ENCODE results near the gene TEX36.
"Not testable (repeated sequence)": the region's sequence is repeated elsewhere in the genome, so short reads cannot be mapped to it uniquely, and the experiment has no call there.

Gene TEX36

GRCh38 chr10:125692196-125692595 is 9.2 kb upstream of the TEX36 start:
- DNase-seq (ENCODE audit: low spot score) = no peak

- DNase-seq (ENCODE audit: low spot score) = no peak
Measured at GRCh38 chr10:125691160-125691981, 8.4 kb upstream of the TEX36 start.

- DNase-seq (ENCODE audit: low spot score) = no peak
Measured at GRCh38 chr10:125689955-125690569, 7.1 kb upstream of the TEX36 start.

- no peak for DNase-seq (ENCODE audit: low spot score)
Measured at GRCh38 chr10:125687507-125688185, 4.7 kb upstream of the TEX36 start.

GRCh38 chr10:125684581-125684980 is 1.6 kb upstream of the TEX36 start:
- no peak for DNase-seq (ENCODE audit: low spot score)

GRCh38 chr10:125683821-125684220 is 858 bp upstream of the TEX36 start:
- DNase-seq (ENCODE audit: low spot score) = no peak

- no peak for DNase-seq (ENCODE audit: low spot score)
Measured at GRCh38 chr10:125679436-125679835, 3.5 kb downstream of the TEX36 start.

GRCh38 chr10:125672884-125673283 is 10.1 kb downstream of the TEX36 start:
- DNase-seq (ENCODE audit: low spot score) = no peak

- DNase-seq (ENCODE audit: low spot score) = no peak
Measured at GRCh38 chr10:125662584-125662983, 20.4 kb downstream of the TEX36 start.

GRCh38 chr10:125661941-125662515 is 20.9 kb downstream of the TEX36 start:
- no peak for DNase-seq (ENCODE audit: low spot score)

- no peak for DNase-seq (ENCODE audit: low spot score)
Measured at GRCh38 chr10:125661431-125661940, 21.5 kb downstream of the TEX36 start.

GRCh38 chr10:125659071-125659470 is 23.9 kb downstream of the TEX36 start:
- DNase-seq (ENCODE audit: low spot score) = no peak

GRCh38 chr10:125656523-125656922 is 26.4 kb downstream of the TEX36 start:
- no peak for DNase-seq (ENCODE audit: low spot score)

- not testable (repeated sequence) for DNase-seq (ENCODE audit: low spot score)
Measured at GRCh38 chr10:125653113-125653512, 29.9 kb downstream of the TEX36 start.

GRCh38 chr10:125646311-125646710 is 36.7 kb downstream of the TEX36 start:
- no peak for DNase-seq (ENCODE audit: low spot score)

GRCh38 chr10:125641398-125641797 is 41.6 kb downstream of the TEX36 start:
- no peak for DNase-seq (ENCODE audit: low spot score)

GRCh38 chr10:125640653-125641052 is 42.3 kb downstream of the TEX36 start:
- DNase-seq (ENCODE audit: low spot score) = no peak

- no peak for DNase-seq (ENCODE audit: low spot score)
Measured at GRCh38 chr10:125639846-125640245, 43.1 kb downstream of the TEX36 start.

- no peak for DNase-seq (ENCODE audit: low spot score)
Measured at GRCh38 chr10:125638555-125638954, 44.4 kb downstream of the TEX36 start.

GRCh38 chr10:125637496-125637895 is 45.5 kb downstream of the TEX36 start:
- DNase-seq (ENCODE audit: low spot score) = no peak

GRCh38 chr10:125634606-125635005 is 48.4 kb downstream of the TEX36 start:
- DNase-seq (ENCODE audit: low spot score) = no peak

- DNase-seq (ENCODE audit: low spot score) = no peak
Measured at GRCh38 chr10:125633517-125633999, 49.4 kb downstream of the TEX36 start.

Measured in cerebellar cortex (tissue), 1 donor.